NCI-H2171 treated with DMSO at 0.1 percent for 48 hours (cell line): ENCODE results near the gene LRCH1.

Experiments
- DNase-seq: peaks from one replicate; lab custom pipeline; 2025; lab: John Stamatoyannopoulos, UW

The LRCH1 gene

DNA sequence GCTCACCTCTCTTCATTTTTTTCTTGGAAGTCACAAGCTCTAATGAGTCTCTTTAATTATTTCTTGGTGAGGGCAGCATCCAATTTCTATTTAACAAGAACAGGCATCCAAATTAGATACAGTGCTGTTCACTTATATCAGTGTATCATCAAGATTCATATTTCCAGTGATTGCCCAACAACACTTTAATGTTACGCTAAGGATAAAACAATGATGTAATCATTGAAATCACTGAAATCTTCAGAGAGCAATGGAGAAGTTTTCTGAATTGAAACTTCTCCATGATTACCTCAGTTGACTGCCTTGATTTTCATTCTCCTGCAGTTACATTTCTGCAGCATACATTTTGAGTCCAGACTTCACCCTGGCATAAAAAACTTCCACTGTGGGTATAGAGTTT, 17.1 kb upstream of the LRCH1 start:
- DNase-seq = no peak

DNA sequence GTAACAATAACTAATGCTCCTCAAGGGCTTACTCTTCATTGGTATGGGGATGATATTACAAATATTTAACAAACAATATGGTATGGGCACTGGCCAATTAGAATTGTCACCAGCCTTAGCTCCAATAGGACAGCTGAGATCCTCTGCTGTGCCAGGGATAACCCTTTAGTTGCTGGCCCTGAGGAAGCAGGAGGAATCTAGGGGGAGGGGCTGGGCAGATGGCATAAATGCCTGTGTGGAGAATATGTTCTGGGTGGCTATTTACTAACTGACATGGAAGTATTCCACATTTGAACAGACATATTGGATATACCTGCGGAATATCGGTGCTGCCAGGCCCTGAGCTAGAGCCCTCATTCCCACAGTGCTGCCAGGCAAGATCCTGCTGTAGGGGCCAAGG, 16.6 kb upstream of the LRCH1 start:
- peak; percentile 35 for DNase-seq

DNA sequence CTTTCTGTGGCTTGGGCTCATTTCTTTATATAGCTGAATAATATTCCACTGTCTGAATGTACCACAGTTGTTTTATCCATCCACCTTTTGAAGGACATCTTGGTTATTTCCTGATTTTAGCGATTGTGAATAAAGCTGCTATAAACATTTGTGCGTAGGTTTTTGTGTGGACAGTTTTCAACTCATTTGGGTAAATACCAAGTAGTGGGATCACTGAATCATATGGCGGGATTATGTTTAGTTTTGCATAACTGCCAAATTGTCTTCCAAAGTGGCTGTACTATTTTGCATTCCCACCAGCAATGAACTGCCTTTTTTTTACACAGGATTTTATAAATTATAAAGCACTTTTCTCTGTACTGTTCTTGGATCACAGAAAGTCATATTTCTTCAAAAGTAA, 13.7 kb upstream of the LRCH1 start:
- DNase-seq = no peak

DNA sequence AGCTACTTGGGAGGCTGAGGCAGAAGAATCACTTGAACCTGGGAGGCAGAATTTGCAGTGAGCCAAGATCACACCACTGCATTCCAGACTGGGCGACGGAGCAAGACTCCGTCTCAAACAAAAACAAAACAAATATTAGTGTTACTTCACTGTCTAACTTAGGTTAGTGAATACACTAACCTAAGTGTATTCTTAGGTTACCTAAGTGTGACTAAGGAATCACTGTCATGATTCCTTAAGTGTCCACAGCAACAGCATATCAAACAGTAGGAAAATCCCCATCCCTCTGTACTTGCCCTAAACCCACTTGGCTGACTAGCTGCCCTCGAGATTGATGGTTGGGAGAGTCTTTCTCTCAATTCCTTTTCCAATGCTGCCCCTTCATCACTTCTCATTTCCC, 11.8 kb upstream of the LRCH1 start:
- no peak for DNase-seq

DNA sequence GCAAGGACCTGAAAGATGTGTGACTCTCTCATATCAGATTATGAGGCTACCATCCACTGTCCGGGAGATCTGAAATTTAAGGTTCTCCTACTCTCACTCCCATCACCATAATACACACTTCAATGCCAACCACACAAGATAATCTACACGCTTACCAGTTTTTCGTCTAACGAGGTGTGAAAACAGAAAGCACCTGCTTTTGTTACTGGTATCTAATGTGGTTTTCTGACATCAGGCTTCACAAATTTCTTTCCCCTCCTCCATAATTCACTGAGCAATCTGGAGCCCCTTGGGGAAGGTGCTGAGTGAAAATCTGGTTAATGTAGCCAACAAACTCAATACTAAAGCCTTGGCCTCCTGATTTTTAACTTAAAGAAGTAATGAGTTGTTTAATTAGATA, 10.1 kb upstream of the LRCH1 start:
- DNase-seq = peak; percentile 42

DNA sequence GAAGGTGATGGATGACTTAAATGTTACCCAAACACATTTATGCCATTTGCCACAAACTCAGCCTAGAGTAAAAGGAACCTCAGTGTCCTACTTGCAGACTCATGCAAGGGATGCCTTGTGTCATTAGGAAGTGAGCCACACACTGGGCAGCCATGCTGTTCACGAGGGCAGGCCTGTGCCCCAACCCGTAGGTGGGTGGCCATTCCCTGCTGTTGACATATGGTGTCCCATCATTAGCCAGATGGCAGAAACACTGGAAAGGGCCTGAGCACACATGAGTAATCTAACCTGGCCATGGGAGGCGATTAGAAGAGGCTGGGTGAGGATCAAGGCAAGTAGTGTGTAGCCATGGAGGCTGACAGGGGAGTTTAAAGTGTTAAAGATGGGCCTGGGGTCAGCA, 9.7 kb upstream of the LRCH1 start:
- DNase-seq = peak; percentile 68

DNA sequence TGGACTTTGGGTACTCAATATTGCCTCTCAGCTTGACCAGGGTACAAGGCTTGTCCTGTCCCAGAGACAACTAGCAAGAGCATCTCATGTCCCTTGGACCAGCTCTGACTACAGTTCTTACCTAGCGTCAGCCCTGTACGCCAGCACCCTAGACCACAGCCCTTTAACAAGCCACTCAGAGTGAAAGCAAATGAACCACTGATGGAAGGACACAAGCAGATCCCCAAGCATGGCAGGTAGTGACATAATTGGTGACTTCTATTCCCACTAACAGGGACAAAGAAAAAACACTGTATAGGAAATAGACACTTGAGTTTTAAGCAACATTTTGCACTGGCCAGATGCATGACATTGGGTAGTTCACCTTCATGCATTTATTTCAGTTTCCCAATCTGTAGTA, 8.8 kb upstream of the LRCH1 start:
- no peak for DNase-seq

DNA sequence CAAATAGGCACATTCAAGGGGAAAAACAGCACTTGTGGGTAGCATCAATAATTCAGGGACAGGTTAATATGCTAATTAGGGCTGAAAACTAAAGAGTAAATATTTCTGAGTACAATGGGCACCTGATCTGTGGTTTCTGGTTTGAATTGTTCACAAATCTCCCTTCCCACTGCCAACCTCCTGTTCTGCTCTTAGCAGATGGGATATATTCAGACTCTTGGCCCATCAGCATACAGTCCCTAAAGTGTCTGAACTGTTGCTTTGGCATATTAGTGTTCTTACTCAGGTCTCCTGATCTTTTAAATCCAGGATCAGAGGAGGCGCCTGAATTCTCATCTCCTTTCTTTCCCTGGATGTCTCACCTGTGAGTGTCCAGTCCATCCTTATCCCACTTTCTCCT, 8.2 kb upstream of the LRCH1 start:
- no peak for DNase-seq

DNA sequence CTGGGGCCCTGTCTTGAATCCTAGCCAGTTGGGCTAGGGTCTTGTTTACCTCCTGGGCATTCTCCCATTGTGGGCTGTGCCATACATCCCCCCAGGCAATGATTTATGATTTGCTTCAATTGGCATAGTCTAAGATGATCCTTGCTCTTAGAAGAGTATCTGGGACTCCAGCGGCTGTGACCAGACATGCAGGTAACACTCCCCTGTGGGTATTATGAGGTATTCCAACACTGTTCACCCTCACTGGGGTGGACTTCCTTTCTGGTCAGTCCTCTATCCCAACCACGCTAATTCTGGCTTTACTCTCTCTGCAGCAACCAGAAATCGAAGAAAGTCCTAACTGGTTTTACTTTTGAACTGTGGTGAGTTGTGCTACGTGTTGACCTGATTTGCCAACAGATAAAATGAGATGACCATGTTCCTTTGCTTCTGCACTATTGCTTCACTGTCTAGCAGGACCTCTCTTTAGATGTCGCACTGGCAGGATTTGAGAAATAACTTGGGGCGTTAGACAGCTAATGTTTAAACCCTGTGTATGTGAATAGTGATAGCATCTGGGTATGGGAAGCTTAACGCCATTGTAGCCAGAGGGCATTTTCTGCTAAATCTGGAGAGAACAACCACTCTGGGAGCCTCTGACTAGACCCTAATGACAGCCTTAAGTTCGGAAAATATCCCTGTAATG, 6.7 kb upstream of the LRCH1 start:
- no peak for DNase-seq

DNA sequence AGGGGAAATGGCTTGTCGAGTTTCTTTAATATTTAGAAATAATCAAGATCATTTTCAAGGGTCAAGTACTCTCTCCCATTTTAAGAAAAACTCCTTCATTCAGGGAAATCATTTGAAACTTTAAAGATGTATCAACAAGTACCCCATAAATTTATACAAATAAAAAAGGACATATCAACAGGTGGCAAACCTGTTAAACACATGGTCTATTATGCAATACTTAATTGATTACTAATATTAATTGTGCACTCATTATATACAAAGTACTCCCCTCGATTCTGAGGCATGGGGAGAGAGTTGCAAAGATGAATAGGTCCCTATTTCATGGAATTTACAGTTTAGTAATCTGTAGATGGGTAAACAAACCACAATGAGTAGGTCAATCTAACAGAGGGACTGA, 2.1 kb upstream of the LRCH1 start:
- DNase-seq = no peak

DNA sequence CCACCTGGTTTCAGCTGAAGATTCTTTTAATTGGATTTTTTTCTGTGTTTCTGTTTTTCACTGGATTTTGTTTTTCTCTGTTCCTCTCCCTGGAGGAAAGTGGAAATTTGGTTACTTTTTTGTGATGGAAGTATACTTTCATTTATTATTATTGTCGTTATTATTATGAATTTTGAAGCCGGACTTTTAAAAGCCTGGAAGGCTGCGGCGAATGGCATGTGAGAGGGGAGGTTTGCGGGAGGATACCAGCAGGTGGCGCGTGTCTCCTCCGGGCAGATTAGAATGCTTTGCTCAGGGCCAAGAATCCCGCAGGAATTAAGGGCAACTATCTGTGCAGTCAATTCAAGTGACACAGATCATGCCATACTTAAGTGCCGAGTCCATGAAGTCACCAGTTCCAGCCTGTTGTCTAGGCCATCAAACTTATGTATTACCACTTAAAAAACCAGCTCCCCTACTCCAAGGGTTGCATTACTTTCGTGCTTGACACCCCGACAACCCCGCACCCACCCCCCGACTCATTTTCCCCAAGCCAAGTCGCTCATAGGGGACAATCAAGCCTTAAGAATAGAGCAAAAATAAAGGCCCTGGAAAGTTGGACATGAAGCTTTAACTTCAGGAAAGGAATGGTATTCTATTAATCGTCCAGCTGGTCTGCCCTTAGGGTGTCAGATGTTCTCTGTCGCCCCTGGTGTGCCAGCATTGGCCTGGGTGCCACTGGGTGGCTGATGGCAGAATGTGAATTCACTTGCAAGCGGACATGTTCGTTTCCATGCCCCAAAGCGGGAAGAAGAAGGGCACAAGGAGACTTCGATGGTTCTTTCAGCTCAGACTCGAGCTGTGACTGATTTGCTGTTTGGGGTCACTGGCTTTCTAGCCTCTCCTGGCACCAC, 1.3 kb upstream of the LRCH1 start:
- peak; percentile 50 for DNase-seq

DNA sequence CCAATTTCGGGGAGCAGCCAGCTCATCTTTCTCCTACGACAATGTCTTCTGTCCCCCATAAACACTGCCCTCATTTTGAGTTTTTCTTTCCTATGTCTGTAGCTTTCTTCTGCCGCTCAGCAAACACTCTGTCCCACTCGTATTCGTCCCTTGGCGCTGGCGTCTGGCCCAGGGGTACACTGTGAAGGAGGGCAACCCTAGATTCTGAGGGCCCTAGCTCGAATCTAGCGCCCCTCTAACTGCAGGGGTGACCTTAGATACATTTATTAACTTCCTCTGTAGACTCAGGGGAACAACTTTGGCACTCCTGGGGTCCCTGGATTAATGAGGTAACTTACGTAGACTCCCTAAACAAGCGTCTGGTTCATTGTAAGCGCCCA, 677 bp upstream of the LRCH1 start:
- no peak for DNase-seq

DNA sequence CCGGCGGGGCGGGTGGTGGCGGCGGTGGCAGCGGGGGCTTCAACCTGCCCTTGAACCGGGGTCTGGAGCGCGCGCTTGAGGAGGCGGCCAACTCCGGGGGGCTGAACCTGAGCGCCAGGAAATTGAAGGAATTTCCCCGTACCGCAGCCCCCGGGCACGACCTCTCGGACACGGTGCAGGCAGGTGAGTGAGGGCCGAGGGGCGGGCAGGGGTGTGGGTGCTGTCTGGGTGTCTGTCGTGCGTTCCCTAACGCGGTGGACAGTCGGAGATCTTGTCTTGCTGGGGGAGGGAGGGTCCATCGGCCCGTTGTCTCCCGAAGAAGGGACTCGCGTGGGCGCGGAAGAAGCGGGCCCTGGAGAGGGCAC, 533 bp downstream of the LRCH1 start:
- no peak for DNase-seq

DNA sequence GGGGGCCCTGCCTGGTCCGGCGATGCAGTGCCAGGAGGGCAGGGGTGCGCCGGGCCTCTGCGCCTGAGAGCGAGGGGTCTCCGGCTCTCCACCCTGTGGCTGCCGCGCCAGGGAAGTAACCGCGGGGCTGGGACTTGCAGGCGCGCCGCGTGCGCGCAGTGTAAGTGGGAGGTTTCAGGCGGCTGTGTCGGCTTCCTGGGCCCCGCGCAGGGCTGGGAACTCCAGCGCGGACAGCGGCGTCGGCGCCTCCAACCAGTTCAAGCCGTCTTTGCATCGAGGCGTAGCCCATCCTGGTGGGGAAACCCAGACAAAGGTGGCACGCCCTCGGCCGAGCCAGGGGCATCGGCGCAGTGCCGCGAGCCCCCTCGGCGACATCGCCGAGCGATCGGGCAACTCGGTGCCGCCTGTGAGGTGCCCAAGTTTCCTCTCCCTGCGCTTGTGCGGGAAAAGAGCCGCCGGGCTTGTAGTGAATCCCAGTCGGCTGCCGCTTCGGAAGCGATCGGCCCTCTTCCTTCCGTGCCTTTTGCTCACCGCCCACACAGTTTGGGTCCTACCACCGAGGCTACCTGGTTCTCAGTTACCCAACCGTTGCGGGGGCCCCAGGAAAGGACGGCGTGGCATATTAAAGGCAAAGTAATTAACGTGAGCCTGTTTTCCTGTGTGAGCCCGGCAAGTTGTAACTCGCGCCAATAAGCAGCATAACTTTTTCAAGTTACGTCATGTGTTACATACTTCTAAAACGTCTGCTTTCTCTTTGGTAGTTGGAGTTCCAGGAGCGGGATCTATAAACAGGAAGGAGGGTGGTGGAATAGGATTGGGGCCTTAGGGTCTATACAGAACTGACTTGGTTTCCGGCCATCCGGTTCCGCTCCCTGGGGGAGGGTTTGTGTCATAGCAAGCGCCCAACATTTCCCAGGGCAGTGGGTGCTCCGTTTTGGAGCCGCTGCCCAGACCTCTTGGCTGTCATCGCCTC, 1.2 kb downstream of the LRCH1 start:
- peak; percentile 15 for DNase-seq

DNA sequence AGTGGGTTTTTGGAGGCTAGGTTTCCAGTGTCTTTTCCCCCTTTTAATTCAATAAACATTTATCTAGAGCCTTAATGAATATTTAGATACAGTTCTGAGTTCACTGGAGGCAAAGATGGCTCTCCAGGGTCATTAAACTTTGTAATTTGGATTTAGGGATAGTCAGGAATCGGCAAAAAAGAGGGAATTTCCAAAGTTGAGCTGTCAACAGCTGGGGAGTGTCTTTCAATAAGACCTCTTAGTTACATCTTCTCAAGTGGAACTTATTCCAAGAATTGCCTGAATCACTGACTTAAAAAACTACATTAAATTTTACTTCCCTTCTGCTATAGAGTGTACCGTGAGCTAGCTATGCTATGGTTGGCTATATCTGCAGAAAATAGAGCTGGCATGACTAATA, 2.0 kb downstream of the LRCH1 start:
- no peak for DNase-seq

DNA sequence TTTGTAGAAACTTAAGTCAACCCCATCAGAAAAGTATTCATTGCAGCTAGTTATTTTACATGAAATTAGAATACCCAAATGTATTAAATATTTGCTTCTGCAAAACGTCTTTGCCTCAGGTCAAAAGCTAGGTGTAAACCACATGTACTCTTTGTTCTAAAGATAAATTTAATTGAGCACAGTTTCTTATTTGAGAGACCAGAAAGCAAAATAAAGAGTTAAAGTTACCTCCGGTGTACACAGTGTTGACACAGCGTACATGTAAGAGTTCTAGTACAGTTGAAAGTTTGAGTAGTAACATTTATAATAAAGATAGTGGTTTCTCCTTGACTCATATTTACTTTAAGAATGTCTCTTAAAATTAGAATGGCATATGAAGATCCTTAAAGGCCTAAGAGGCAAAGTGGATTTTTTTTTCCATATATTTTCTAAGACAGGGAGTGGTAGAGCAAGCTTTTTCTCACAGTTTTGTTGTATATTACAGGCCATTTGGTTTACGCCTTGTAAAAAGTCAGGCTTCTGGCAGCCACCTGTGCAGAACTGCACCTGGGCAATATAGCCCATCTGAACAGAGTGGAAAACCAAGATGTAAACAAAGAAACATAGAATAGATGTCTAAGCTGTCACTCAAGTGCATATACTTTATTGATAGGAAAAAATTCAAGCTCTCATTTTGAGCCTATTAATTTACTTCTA, 2.9 kb downstream of the LRCH1 start:
- no peak for DNase-seq

DNA sequence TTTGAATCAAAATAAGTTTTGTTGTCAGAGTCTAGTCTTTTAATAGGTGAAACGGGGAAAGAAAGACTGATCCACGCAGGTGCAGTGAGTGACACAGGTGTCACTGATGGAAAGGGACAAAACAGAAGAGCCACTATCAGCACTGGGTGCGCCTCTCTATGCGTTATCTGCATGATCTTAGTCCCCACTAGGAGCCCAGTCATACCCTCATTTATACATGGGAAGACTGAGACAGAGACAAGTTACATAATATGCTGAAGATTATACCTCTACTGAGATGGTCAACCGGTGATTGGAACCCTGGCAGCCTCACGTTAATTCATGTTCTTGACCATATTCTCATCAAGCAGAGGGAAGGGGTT, 3.4 kb downstream of the LRCH1 start:
- no peak for DNase-seq

DNA sequence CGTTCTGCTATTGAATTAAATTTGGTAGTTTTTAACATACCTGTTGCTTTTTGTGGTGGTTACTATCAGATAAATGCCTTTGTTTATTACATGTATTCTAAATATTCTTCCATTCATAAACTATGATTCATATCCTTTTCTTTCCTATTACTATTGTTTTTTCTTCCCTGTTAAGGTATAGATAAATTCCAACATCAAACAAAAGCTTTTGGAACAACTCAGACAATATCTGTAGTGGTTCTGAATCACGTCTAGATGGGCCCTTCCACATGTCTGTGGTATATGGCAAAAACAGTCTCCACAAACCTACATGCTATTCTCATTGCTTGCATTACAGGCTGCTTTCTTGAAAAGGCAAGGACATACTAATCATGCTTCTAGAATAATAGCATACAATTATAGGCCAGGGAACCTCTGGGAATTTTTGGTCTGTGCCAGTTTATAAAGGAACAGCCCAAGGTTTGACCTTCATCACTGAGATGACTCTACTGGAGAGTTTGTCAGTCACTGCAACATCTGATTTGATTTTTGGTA, 6.4 kb downstream of the LRCH1 start:
- no peak for DNase-seq

DNA sequence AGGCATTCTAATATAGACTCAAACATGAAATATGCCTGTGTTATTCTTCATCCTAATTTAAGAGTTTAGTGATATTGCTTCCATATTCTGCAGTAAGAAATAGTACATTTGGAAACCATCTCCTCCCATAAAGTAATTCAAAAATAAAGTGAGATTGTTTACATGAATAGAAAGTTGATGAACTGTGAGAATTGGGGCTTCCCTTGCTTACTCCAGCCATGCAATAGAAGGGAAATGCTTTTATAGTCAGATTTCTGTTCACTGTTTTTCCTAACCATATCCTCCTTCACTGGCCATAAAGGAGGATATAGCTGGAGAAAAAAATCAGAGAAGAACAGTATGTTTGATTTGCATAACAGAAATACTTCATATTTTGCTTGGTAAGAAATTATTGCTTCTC, 7.8 kb downstream of the LRCH1 start:
- no peak for DNase-seq

DNA sequence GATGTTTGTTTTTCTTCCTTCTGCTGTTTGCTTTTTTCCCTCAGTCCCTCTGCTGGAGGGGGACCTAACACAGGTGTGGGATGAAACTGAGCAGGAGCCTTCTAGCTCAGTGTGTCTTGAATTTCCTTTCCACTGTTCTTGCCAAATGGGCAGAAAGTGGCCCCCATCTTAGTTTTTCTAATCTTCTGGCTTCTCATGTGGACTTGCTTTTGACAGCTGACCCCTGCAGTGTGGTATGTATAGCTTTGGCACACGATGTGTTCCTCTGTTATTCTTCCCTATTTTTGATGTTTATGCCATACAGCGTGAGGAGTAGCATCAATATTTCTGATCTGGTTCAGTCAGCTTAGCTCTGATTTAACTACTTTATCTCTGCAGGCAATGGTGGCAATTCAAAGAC, 8.3 kb downstream of the LRCH1 start:
- DNase-seq = no peak

DNA sequence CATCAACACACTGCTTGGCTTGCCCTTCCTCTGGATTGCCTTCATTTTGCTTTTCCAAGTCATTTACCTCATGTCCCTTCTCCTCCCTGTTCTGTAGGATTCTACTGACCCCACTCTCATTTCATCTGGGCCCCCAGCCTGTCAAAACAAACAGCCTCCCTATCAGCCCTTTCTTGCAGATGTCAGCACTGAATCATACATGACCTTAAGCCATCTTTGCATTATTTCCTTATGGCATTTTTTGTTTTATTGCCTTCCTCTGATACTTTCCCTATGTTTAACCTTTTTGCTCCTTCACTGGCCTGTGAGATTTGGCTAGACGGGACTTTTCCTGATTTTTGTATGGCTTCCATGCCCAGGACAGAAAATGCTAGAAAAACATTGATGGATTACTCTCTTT, 8.7 kb downstream of the LRCH1 start:
- no peak for DNase-seq

DNA sequence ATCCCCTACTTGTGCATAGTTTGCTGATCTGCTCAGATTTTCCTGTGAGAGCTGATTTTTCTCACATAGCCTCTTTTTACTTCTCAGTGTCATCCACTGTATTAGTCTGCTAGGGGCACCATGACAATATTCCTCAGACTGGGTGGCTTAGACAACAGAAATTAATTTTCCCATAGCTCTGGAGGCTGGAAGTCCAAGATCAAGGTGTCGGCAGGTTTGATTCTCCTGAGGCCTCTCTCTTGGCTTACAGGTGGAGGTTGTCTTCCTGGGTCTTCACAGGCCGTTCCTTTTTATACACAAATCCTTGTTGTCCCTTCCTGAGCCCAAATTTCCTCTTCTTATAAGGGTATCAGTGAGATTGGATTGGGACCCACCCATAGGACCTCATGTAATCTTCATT, 9.2 kb downstream of the LRCH1 start:
- no peak for DNase-seq
